Lower leg skin (tissue), 3 donors: ENCODE measurements around the gene TXLNA.

Experiments
- CTCF ChIP-seq, 3 donors: fragments of 450-650 bp; IDR thresholded peaks; one replicate each; pipeline ENCODE4 v1.5.1; 2016; ENCODE audit warnings: antibody characterized with exemption in 3 of 3, mild to moderate bottlenecking in 3 of 3, moderate library complexity in 2 of 3
- POLR2A ChIP-seq, 2 donors: fragments of 450-650 bp; IDR thresholded peaks; one replicate each; pipeline ENCODE4 v1.6.1; 2016 to 2017; ENCODE audit warnings: antibody characterized with exemption in 2 of 2, mild to moderate bottlenecking in 1 of 2, moderate library complexity in 1 of 2

GRCh38 chr1:32159189-32159588, 20.3 kb upstream of the TXLNA start:
- TF ChIP-seq CTCF (IDR thresholded peaks at IDR 0.05) (no peak), POLR2A (IDR thresholded peaks at IDR 0.05) (no peak)
